Keratinocyte (primary cell): ENCODE measurements around the gene DECR2. TPM values are rescaled to one million over a fixed set of nuclear protein-coding genes. Genes with fewer than 3 reads are reported as not detected.

Experiments
- DNase-seq: peaks from one replicate; pipeline ENCODE4 v3.0.0-alpha.2; 2011; ENCODE audit warnings: low read depth, missing footprints, low spot score
- FAIRE-seq: peaks from 2 replicates; lab custom pipeline; 2011; peaks lifted over from hg19 to GRCh38; lab: Jason Lieb, UNC
- H2AFZ ChIP-seq: 2 replicates; pipeline ENCODE4 v1.6.0; 2012; ENCODE audit warnings: low read length, control low read depth, inconsistent platforms; ENCODE audit not compliant: control insufficient read depth
- H3K27ac ChIP-seq: 2 replicates; pipeline ENCODE4 v1.5.1; 2011; ENCODE audit warnings: low read length; ENCODE audit not compliant: control insufficient read depth, insufficient read depth
- H3K27me3 ChIP-seq: 3 replicates; pipeline ENCODE4 v1.6.0; 2011; ENCODE audit warnings: low read length; ENCODE audit not compliant: control insufficient read depth, insufficient read depth; ENCODE audit errors: extremely low read depth
- H3K36me3 ChIP-seq, 2 experiments: 2 replicates in 1 of 2; 3 replicates in 1 of 2; pipeline ENCODE4 v1.5.1; 2011; ENCODE audit warnings: low read length in 2 of 2, mild to moderate bottlenecking in 1 of 2; ENCODE audit not compliant: control insufficient read depth in 2 of 2, insufficient read depth in 2 of 2; ENCODE audit errors: extremely low read depth in 1 of 2
- H3K4me1 ChIP-seq: 3 replicates; pipeline ENCODE4 v1.5.1; 2011; ENCODE audit warnings: low read length; ENCODE audit not compliant: control insufficient read depth, insufficient read depth; ENCODE audit errors: extremely low read depth
- H3K4me2 ChIP-seq: 3 replicates; pipeline ENCODE4 v1.6.0; 2011; ENCODE audit warnings: low read depth, low read length; ENCODE audit not compliant: control insufficient read depth, insufficient read depth; ENCODE audit errors: extremely low read depth
- H3K4me3 ChIP-seq, 3 experiments: fragments of 200-600 bp in 1 of 3; sonication (generic) in 1 of 3; 2 replicates in 2 of 3; 3 replicates in 1 of 3; pipeline ENCODE4 v1.5.1; 2011 to 2016; ENCODE audit warnings: low read length in 3 of 3, mild to moderate bottlenecking in 3 of 3, control low read depth in 2 of 3, inconsistent platforms in 1 of 3, low read depth in 1 of 3, mixed read lengths in 1 of 3, mixed run types in 1 of 3, moderate library complexity in 1 of 3; ENCODE audit not compliant: control insufficient read depth in 2 of 3, insufficient read depth in 2 of 3; ENCODE audit errors: extremely low read depth in 1 of 3
- H3K79me2 ChIP-seq: 2 replicates; pipeline ENCODE4 v1.6.0; 2012; ENCODE audit warnings: low read length; ENCODE audit not compliant: control insufficient read depth, insufficient read depth
- H3K9ac ChIP-seq: 3 replicates; pipeline ENCODE4 v1.6.0; 2011; ENCODE audit warnings: low read length; ENCODE audit not compliant: control insufficient read depth, insufficient read depth; ENCODE audit errors: extremely low read depth
- H3K9me1 ChIP-seq: 3 replicates; pipeline ENCODE4 v1.6.0; 2011; ENCODE audit warnings: low read length; ENCODE audit not compliant: control insufficient read depth, insufficient read depth; ENCODE audit errors: extremely low read depth
- H3K9me3 ChIP-seq: 2 replicates; pipeline ENCODE4 v1.5.1; 2012; ENCODE audit warnings: low read depth, low read length; ENCODE audit not compliant: control insufficient read depth
- H4K20me1 ChIP-seq: 3 replicates; pipeline ENCODE4 v1.6.0; 2011; ENCODE audit warnings: low read length; ENCODE audit not compliant: control insufficient read depth, insufficient read depth; ENCODE audit errors: extremely low read depth
- CTCF ChIP-seq, 3 experiments: IDR thresholded peaks in 1 of 3; conservative IDR thresholded peaks in 1 of 3; optimal IDR thresholded peaks in 1 of 3; 2 replicates in 2 of 3; 3 replicates in 1 of 3; pipeline versions ENCODE3 to v1.5.1; 2011; ENCODE audit warnings: low read length in 3 of 3, mild to moderate bottlenecking in 3 of 3, moderate library complexity in 2 of 3, control low read depth in 1 of 3, inconsistent platforms in 1 of 3; ENCODE audit not compliant: insufficient read depth in 2 of 3; ENCODE audit errors: extremely low read depth in 1 of 3
- EZH2 ChIP-seq: IDR thresholded peaks from one replicate; pipeline ENCODE4 v1.6.1; 2012; ENCODE audit warnings: inconsistent platforms, mild to moderate bottlenecking, low read length, moderate library complexity
- dilution Hi-C: fragments of 300-500 bp; cut with MboI; formaldehyde crosslinking; loops from one replicate; pipeline ENCODE4 v1.7.0; 2020; ENCODE audit warnings: low sequenced_read_pairs; ENCODE audit not compliant: extremely low pct_ligation_motif_present
- polyA plus RNA-seq, 5 experiments: library from polyadenylated mRNA; depleted of rRNA in 3 of 5; stranded (reverse) in 3 of 5; stranded (forward) in 1 of 5; unstranded in 1 of 5; fragments of >200 nt; gene quantifications; 1 replicate in 1 of 5; 2 replicates in 3 of 5; 3 replicates in 1 of 5; pipeline versions ENCODE4 v1.2.1 to v1.2.3, GENCODE V29; 2011 to 2012; ENCODE audit warnings: missing spikeins in 2 of 5, low read depth in 1 of 5, low replicate concordance in 1 of 5

DECR2 gene
- polyA plus RNA-seq, 1 donor (not counting 4 experiments of a cell fraction or from before 2014, with no cell fraction given): 14.2 TPM

DNA sequence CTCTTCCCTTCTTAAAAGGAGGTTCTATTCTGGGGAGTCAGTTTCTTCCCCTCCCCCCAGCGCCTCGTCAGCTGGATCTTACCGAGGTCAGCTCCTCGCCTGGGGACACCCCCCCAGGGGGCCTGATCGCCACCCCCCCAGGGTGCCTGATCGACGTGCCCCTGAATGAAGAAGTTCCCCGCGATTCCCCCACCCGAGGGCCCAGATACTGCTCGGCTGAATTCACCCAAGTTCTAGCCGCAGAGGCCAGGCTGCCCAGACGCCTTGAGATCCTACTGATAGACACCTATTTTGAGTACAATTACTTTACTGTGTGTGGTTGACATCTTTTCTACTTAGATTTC, 25.2 kb downstream of the DECR2 start:
- Histone ChIP-seq H3K27ac (no peak overlapping the region), H3K4me2 (peak overlapping the region; percentile 70), H3K36me3 (peaks cover 0 to 3% of the 10 kb centered on the region in 2 experiments), H3K4me3 (peak overlapping the region; percentile 70 to 82 (median 74)), H4K20me1 (peaks cover 6% of the 10 kb centered on the region), H3K9me1 (peaks cover 5% of the 10 kb centered on the region), H2AFZ (no peak overlapping the region), H3K79me2 (peaks cover 37% of the 10 kb centered on the region), H3K27me3 (no peaks in the 10 kb centered on the region), H3K9me3 (no peaks in the 10 kb centered on the region), H3K9ac (peak overlapping the region; percentile 69), H3K4me1 (peaks cover 32% of the 10 kb centered on the region)
- DNase-seq (no peak), FAIRE-seq (no peak)
- TF ChIP-seq EZH2 (no peak), CTCF (optimal IDR thresholded peaks at IDR 0.05 in 1 of 3, IDR thresholded peaks at IDR 0.05 in 1 of 3, conservative IDR thresholded peaks at IDR 0.05 in 1 of 3; ENCODE audit: extremely low read depth in 1 of 3, insufficient read depth in 2 of 3, low read length in 3 of 3) (no peak)
- dilution Hi-C loops: no loop called here

DNA sequence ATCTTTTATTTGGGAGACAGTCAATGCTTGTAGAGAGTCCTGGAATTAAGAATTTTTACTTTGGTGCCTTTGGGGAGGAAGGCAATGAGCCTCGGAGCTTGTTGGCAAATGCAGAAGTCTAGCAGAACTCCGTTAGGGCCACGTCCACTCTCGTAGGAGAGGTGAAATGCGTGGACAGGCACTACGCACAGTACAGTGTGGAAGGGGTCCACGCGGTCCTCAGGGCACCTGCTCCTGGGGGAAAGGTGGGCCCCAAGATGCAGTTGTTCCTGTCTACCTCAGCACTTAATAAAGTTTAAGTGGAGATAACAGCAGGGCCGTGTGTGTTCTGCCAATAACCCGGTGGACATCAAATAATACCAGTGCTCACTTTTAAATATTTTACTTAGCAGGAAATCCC, 25.6 kb downstream of the DECR2 start:
- H3K9me3 ChIP-seq: no peaks in the 10 kb centered on the region
- FAIRE-seq: no peak
- peaks cover 5% of the 10 kb centered on the region for H3K9me1 ChIP-seq
- H3K27ac ChIP-seq: no peak overlapping the region
- peaks cover 32% of the 10 kb centered on the region for H3K4me1 ChIP-seq
- H3K4me3 ChIP-seq: peak overlapping the region; percentile 70 to 82 (median 74)
- no peak for DNase-seq
- dilution Hi-C loops: no loop called here
- TF ChIP-seq EZH2: no peak
- TF ChIP-seq CTCF (optimal IDR thresholded peaks at IDR 0.05 in 1 of 3, IDR thresholded peaks at IDR 0.05 in 1 of 3, conservative IDR thresholded peaks at IDR 0.05 in 1 of 3; ENCODE audit: extremely low read depth in 1 of 3, insufficient read depth in 2 of 3, low read length in 3 of 3): no peak
- H3K36me3 ChIP-seq: peaks cover 0 to 3% of the 10 kb centered on the region in 2 experiments
- no peaks in the 10 kb centered on the region for H3K27me3 ChIP-seq
- no peak overlapping the region for H3K9ac ChIP-seq
- H2AFZ ChIP-seq: no peak overlapping the region
- H3K79me2 ChIP-seq: peaks cover 37% of the 10 kb centered on the region
- peaks cover 6% of the 10 kb centered on the region for H4K20me1 ChIP-seq
- H3K4me2 ChIP-seq: peak overlapping the region; percentile 70
